HepG2 (cell line): ENCODE data around the gene EXOSC6. TPM values are rescaled to one million over a fixed set of nuclear protein-coding genes. Genes with fewer than 3 reads are reported as not detected.
A peak's percentile ranks its signal among the peaks of the same experiment; 100 is the strongest.

ENCODE experiments used
- IKZF1 ChIP-seq: fragments of 450-650 bp; IDR thresholded peaks from 2 replicates; pipeline ENCODE4 v1.7.1; 2016
- MYNN ChIP-seq: sonication (generic); formaldehyde crosslinking; IDR thresholded peaks from 2 replicates; pipeline ENCODE4 v1.4.0; 2020; ENCODE audit warnings: mild to moderate bottlenecking, low read depth, missing genetic modification reagents
- YEATS4 ChIP-seq: sonication (generic); formaldehyde crosslinking; IDR thresholded peaks from 2 replicates; pipeline ENCODE4 v1.4.0; 2020; ENCODE audit warnings: missing genetic modification reagents, borderline replicate concordance
- ZNF431 ChIP-seq: sonication (generic); formaldehyde crosslinking; IDR thresholded peaks from 2 replicates; pipeline ENCODE4 v1.9.0; 2022; ENCODE audit warnings: missing genetic modification reagents, low read depth, mild to moderate bottlenecking, borderline replicate concordance
- ZNF432 ChIP-seq: sonication (generic); formaldehyde crosslinking; IDR thresholded peaks from 2 replicates; pipeline ENCODE4 v1.5.0; 2020; ENCODE audit warnings: missing genetic modification reagents, mild to moderate bottlenecking, borderline replicate concordance
- ZNF484 ChIP-seq: sonication (generic); formaldehyde crosslinking; IDR thresholded peaks from 2 replicates; pipeline ENCODE4 v1.5.1; 2020; ENCODE audit warnings: mild to moderate bottlenecking, low read depth, missing genetic modification reagents, borderline replicate concordance
- ZNF607 ChIP-seq: sonication (generic); formaldehyde crosslinking; IDR thresholded peaks from 2 replicates; pipeline ENCODE4 v1.5.1; 2020; ENCODE audit warnings: missing genetic modification reagents, mild to moderate bottlenecking, borderline replicate concordance
- ZNF737 ChIP-seq: sonication (generic); formaldehyde crosslinking; IDR thresholded peaks from 2 replicates; pipeline ENCODE4 v1.5.0; 2020; ENCODE audit warnings: missing genetic modification reagents, mild to moderate bottlenecking, borderline replicate concordance
- ZSCAN22 ChIP-seq: sonication (generic); formaldehyde crosslinking; IDR thresholded peaks from 2 replicates; pipeline ENCODE4 v1.4.0; 2020; ENCODE audit warnings: mild to moderate bottlenecking, missing genetic modification reagents
- polyA plus RNA-seq, 8 experiments: library from polyadenylated mRNA; depleted of rRNA in 3 of 8; stranded (reverse) in 7 of 8; unstranded in 1 of 8; fragments of >200 nt; fragmentation: Illumina TruSeq in 4 of 8; extraction: Trizol in 4 of 8; gene quantifications; 2 replicates each; pipeline versions ENCODE4 v1.2.1 to v1.2.3, GENCODE V29; 2011 to 2016; ENCODE audit warnings: low read depth in 4 of 8, missing spikeins in 1 of 8, mixed read lengths in 1 of 8; ENCODE audit not compliant: insufficient read depth in 1 of 8
- total RNA-seq, 5 experiments: library from RNA; depleted of rRNA; stranded (reverse); fragments of >200 nt; fragmentation: Illumina TruSeq; extraction: Trizol; gene quantifications; 2 replicates each; pipeline ENCODE4 v1.2.3, GENCODE V29; 2016; ENCODE audit warnings: low read depth in 1 of 5
- TF ChIP-seq, protein P1 (sequence below), 2 experiments: sonication (generic) in 1 of 2; formaldehyde crosslinking in 1 of 2; IDR thresholded peaks; 2 replicates each; pipeline versions ENCODE4 v1.6.1 to v1.9.0; 2014 to 2022; ENCODE audit warnings: antibody characterized with exemption in 1 of 2, borderline replicate concordance in 1 of 2, inconsistent platforms in 1 of 2, low read depth in 1 of 2, missing genetic modification reagents in 1 of 2
- TF ChIP-seq, protein P2 (sequence below): sonication (generic); formaldehyde crosslinking; IDR thresholded peaks from 2 replicates; pipeline ENCODE4 v1.4.0; 2020; ENCODE audit warnings: missing genetic modification reagents
- TF ChIP-seq, protein P3 (sequence below): IDR thresholded peaks from 2 replicates; pipeline ENCODE4 v1.6.1; 2016; ENCODE audit warnings: control low read depth
- TF ChIP-seq, protein P4 (sequence below): sonication (generic); formaldehyde crosslinking; IDR thresholded peaks from 2 replicates; pipeline ENCODE4 v1.4.0; 2020; ENCODE audit warnings: missing genetic modification reagents
- TF ChIP-seq, protein P5 (sequence below): sonication (generic); formaldehyde crosslinking; IDR thresholded peaks from 2 replicates; pipeline ENCODE4 v1.4.0; 2020; ENCODE audit warnings: mild to moderate bottlenecking, missing genetic modification reagents

EXOSC6 gene
- total and polyA plus RNA-seq, 2 of the 13 experiments (the other 11 are each of a cell fraction or from before 2014, with no cell fraction given) = 13.1 to 39.9 TPM

DNA sequence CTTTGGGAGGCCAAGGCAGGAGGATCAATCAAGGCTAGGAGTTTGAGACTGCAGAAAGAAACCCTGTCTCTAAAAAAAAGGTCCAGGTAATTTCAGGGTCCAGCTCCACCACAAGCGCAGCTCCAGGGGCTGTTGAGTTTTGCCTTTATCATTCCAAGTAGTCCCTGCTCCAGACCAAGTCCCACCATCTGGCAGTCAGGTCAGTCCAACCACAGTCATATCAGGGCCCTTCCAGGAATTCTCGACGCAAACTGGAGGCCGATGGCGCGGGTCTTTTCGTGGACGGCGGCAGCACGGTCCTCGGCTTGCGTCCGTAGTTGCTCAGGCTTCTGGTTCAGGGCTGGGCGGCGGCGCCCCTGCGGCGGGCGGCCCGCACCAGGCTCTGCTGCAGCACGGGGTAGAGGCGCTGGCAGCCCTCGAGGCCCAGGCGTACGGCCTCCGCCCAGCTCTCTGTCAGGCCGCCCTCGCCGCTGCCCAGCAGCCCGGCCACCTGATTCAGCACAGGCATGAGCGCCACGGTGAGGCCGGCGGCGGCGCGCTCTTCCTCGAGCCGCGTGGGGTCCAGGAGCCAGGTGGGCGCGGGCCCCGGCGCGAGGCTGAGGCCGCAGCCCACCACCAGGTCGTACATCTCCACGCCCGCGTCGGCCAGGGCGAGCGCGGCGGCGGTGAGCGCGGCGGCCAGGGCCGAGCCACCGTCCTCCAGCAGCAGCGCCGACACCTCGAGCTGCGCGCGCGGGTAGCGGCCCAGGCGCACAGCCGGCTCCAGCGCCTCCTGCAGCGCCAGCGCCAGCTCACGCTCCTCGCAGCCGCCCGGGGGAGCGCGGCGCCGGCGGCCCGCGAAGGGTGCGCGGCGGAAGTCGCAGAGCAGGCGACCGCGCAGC lies 752 bp downstream of the EXOSC6 start (continued):
- TF ChIP-seq, protein P1, sequence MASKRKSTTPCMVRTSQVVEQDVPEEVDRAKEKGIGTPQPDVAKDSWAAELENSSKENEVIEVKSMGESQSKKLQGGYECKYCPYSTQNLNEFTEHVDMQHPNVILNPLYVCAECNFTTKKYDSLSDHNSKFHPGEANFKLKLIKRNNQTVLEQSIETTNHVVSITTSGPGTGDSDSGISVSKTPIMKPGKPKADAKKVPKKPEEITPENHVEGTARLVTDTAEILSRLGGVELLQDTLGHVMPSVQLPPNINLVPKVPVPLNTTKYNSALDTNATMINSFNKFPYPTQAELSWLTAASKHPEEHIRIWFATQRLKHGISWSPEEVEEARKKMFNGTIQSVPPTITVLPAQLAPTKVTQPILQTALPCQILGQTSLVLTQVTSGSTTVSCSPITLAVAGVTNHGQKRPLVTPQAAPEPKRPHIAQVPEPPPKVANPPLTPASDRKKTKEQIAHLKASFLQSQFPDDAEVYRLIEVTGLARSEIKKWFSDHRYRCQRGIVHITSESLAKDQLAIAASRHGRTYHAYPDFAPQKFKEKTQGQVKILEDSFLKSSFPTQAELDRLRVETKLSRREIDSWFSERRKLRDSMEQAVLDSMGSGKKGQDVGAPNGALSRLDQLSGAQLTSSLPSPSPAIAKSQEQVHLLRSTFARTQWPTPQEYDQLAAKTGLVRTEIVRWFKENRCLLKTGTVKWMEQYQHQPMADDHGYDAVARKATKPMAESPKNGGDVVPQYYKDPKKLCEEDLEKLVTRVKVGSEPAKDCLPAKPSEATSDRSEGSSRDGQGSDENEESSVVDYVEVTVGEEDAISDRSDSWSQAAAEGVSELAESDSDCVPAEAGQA (IDR thresholded peaks at IDR 0.05; ENCODE audit: low read depth) = 0 out of 2 replicates have a peak, but pooled peaks have one; percentile 45
- TF ChIP-seq, protein P1 (CRISPR knock-in tag; IDR thresholded peaks at IDR 0.05; ENCODE audit: borderline replicate concordance) = peak; percentile 66; the same call in 1 of the 2 replicates
- TF ChIP-seq, protein P2, sequence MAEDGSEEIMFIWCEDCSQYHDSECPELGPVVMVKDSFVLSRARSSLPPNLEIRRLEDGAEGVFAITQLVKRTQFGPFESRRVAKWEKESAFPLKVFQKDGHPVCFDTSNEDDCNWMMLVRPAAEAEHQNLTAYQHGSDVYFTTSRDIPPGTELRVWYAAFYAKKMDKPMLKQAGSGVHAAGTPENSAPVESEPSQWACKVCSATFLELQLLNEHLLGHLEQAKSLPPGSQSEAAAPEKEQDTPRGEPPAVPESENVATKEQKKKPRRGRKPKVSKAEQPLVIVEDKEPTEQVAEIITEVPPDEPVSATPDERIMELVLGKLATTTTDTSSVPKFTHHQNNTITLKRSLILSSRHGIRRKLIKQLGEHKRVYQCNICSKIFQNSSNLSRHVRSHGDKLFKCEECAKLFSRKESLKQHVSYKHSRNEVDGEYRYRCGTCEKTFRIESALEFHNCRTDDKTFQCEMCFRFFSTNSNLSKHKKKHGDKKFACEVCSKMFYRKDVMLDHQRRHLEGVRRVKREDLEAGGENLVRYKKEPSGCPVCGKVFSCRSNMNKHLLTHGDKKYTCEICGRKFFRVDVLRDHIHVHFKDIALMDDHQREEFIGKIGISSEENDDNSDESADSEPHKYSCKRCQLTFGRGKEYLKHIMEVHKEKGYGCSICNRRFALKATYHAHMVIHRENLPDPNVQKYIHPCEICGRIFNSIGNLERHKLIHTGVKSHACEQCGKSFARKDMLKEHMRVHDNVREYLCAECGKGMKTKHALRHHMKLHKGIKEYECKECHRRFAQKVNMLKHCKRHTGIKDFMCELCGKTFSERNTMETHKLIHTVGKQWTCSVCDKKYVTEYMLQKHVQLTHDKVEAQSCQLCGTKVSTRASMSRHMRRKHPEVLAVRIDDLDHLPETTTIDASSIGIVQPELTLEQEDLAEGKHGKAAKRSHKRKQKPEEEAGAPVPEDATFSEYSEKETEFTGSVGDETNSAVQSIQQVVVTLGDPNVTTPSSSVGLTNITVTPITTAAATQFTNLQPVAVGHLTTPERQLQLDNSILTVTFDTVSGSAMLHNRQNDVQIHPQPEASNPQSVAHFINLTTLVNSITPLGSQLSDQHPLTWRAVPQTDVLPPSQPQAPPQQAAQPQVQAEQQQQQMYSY (CRISPR knock-in tag) = peak; percentile 42; the same call in 1 of the 2 replicates
- TF ChIP-seq ZSCAN22 (CRISPR knock-in tag) (peak; percentile 18; the same call in 1 of the 2 replicates), IKZF1 (no peak), ZNF484 (CRISPR knock-in tag) (peak; percentile 60; the same call in 1 of the 2 replicates), MYNN (CRISPR knock-in tag) (no peak), ZNF431 (CRISPR knock-in tag) (0 out of 2 replicates have a peak, but pooled peaks have one; percentile 81), ZNF737 (CRISPR knock-in tag) (no peak), ZNF432 (CRISPR knock-in tag) (no peak), YEATS4 (no peak; the same call in 1 of the 2 replicates), ZNF607 (CRISPR knock-in tag) (peak; percentile 88)
- TF ChIP-seq, protein P3, sequence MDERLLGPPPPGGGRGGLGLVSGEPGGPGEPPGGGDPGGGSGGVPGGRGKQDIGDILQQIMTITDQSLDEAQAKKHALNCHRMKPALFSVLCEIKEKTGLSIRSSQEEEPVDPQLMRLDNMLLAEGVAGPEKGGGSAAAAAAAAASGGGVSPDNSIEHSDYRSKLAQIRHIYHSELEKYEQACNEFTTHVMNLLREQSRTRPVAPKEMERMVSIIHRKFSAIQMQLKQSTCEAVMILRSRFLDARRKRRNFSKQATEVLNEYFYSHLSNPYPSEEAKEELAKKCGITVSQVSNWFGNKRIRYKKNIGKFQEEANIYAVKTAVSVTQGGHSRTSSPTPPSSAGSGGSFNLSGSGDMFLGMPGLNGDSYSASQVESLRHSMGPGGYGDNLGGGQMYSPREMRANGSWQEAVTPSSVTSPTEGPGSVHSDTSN (CRISPR knock-in tag) = no peak
- TF ChIP-seq, protein P4, sequence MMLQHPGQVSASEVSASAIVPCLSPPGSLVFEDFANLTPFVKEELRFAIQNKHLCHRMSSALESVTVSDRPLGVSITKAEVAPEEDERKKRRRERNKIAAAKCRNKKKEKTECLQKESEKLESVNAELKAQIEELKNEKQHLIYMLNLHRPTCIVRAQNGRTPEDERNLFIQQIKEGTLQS = no peak; the same call in 1 of the 2 replicates
- TF ChIP-seq, protein P5, sequence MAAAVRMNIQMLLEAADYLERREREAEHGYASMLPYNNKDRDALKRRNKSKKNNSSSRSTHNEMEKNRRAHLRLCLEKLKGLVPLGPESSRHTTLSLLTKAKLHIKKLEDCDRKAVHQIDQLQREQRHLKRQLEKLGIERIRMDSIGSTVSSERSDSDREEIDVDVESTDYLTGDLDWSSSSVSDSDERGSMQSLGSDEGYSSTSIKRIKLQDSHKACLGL (CRISPR knock-in tag) = peak; percentile 61
